ENCODE measurements around the gene VGLL4.
"Not testable (repeated sequence)": the region's sequence is repeated elsewhere in the genome, so short reads cannot be mapped to it uniquely, and the experiment has no call there.

The VGLL4 gene

GRCh38 chr3:11604139-11604892, 39.4 kb downstream of the VGLL4 start:
- ATAC-seq: no peak

- ATAC-seq: no peak
Measured at GRCh38 chr3:11603628-11604027, 40.1 kb downstream of the VGLL4 start.

- ATAC-seq: no peak
Measured at GRCh38 chr3:11602886-11603527, 40.7 kb downstream of the VGLL4 start.

GRCh38 chr3:11602239-11602840, 41.4 kb downstream of the VGLL4 start:
- no peak for ATAC-seq

- peak; percentile 32 to 53 for ATAC-seq
Measured at GRCh38 chr3:11601446-11602238, 42.1 kb downstream of the VGLL4 start.

GRCh38 chr3:11600501-11601282, 43.0 kb downstream of the VGLL4 start:
- no peak for ATAC-seq

GRCh38 chr3:11596387-11596786, 47.3 kb downstream of the VGLL4 start:
- ATAC-seq: no peak

GRCh38 chr3:11595024-11595423, 48.7 kb downstream of the VGLL4 start:
- ATAC-seq: not testable (repeated sequence)

- no peak for ATAC-seq
Measured at GRCh38 chr3:11593318-11594034, 50.2 kb downstream of the VGLL4 start.

GRCh38 chr3:11592445-11593298, 51.0 kb downstream of the VGLL4 start:
- no peak for ATAC-seq

GRCh38 chr3:11591391-11592282, 52.1 kb downstream of the VGLL4 start:
- no peak for ATAC-seq

- no peak for ATAC-seq
Measured at GRCh38 chr3:11591002-11591355, 52.7 kb downstream of the VGLL4 start.

- no peak for ATAC-seq
Measured at GRCh38 chr3:11589706-11590105, 54.0 kb downstream of the VGLL4 start.

GRCh38 chr3:11588755-11589154, 55.0 kb downstream of the VGLL4 start:
- no peak for ATAC-seq

GRCh38 chr3:11588338-11588737, 55.4 kb downstream of the VGLL4 start:
- ATAC-seq: no peak

- no peak for ATAC-seq
Measured at GRCh38 chr3:11587766-11588165, 55.9 kb downstream of the VGLL4 start.

GRCh38 chr3:11584570-11584969, 59.1 kb downstream of the VGLL4 start:
- ATAC-seq: no peak

- ATAC-seq: no peak
Measured at GRCh38 chr3:11583638-11584046, 60.1 kb downstream of the VGLL4 start.

- ATAC-seq: no peak
Measured at GRCh38 chr3:11583235-11583634, 60.5 kb downstream of the VGLL4 start.
